Small intestine (tissue), 7 donors: Measurements from ENCODE around the gene SRC. TPM values are rescaled to one million over a fixed set of nuclear protein-coding genes. Genes with fewer than 3 reads are reported as not detected.
"Not testable (repeated sequence)": the region's sequence is repeated elsewhere in the genome, so short reads cannot be mapped to it uniquely, and the experiment has no call there.

ENCODE experiments used
- DNase-seq, 2 donors: peaks; one replicate each; pipeline versions ENCODE4 v3.0.0 to v3.0.0-alpha.2; 2013
- FAIRE-seq: peaks from 2 replicates; lab custom pipeline; 2012; peaks lifted over from hg19 to GRCh38; lab: Jason Lieb, UNC
- H3K27ac ChIP-seq, 3 donors: one replicate each; pipeline ENCODE4 v1.5.1; 2013; ENCODE audit warnings: low read length in 2 of 3, mild to moderate bottlenecking in 2 of 3, control low read depth in 1 of 3, inconsistent platforms in 1 of 3, low read depth in 1 of 3, moderate library complexity in 1 of 3
- H3K27me3 ChIP-seq, 3 donors: one replicate each; pipeline ENCODE4 v1.6.1; 2013; ENCODE audit warnings: low read length in 3 of 3, inconsistent platforms in 1 of 3; ENCODE audit not compliant: control insufficient read depth in 3 of 3, insufficient read depth in 3 of 3
- H3K36me3 ChIP-seq, 3 donors: one replicate each; pipeline ENCODE4 v1.6.1; 2013; ENCODE audit warnings: low read length in 3 of 3, inconsistent platforms in 1 of 3, low read depth in 1 of 3, mild to moderate bottlenecking in 1 of 3, moderate library complexity in 1 of 3; ENCODE audit not compliant: control insufficient read depth in 3 of 3, insufficient read depth in 2 of 3
- H3K4me1 ChIP-seq, 3 donors: one replicate each; pipeline ENCODE4 v1.6.1; 2013; ENCODE audit warnings: low read length in 2 of 3, inconsistent platforms in 1 of 3, low read depth in 1 of 3, mild to moderate bottlenecking in 1 of 3, moderate library complexity in 1 of 3; ENCODE audit not compliant: control insufficient read depth in 3 of 3, insufficient read depth in 2 of 3
- H3K4me3 ChIP-seq, 3 donors: one replicate each; pipeline ENCODE4 v1.5.1; 2013; ENCODE audit warnings: low read length in 3 of 3, control low read depth in 1 of 3, inconsistent platforms in 1 of 3, low read depth in 1 of 3, mild to moderate bottlenecking in 1 of 3, moderate library complexity in 1 of 3
- H3K9me3 ChIP-seq, 2 donors: one replicate each; pipeline ENCODE4 v1.6.1; 2013; ENCODE audit warnings: low read depth in 1 of 2, low read length in 1 of 2; ENCODE audit not compliant: control insufficient read depth in 2 of 2, insufficient read depth in 1 of 2
- WGBS, 3 donors: extraction: QIAGEN DNeasy Blood & Tissue Kit; methylation state at CpG; one replicate each; pipeline ENCODE4 v1.1.7; 2013; 5-methylcytosine and 5-hydroxymethylcytosine counted together
- polyA plus RNA-seq, 4 donors: library from polyadenylated mRNA; stranded (reverse) in 3 of 4; unstranded in 1 of 4; fragments of 200-250 nt in 3 of 4; fragments of 120-200 nt in 1 of 4; gene quantifications; one replicate each; pipeline versions ENCODE4 v1.2.1 to v1.2.3, GENCODE V29; 2013
- donor health status: healthy with polysubstance abuse.
- donor health status: control.
- donor health status: control.
- donor health status: Bipolar disorder and iron deficiency.
- donor health status: healthy.

SRC gene
- polyA plus RNA-seq, 4 donors, result 70.8 to 173 (median 95.3) TPM

GRCh38 chr20:37364013-37364926, 18.3 kb downstream of the SRC start:
- FAIRE-seq (no peak), DNase-seq (no peak)
- no peak overlapping the region for H3K4me3 ChIP-seq
- no peak overlapping the region for H3K27ac ChIP-seq
- peaks cover 0 to 2% of the 10 kb centered on the region in 2 donors for H3K9me3 ChIP-seq
- peaks cover 3 to 78% (median 5%) of the 10 kb centered on the region in 3 donors for H3K36me3 ChIP-seq
- 90 to 93% (median 91%) methylated on average over 21 of the region's 21 CpGs for WGBS, 3 donors
- no peaks in the 10 kb centered on the region for H3K27me3 ChIP-seq
- peaks cover 0 to 11% (median 0%) of the 10 kb centered on the region in 3 donors for H3K4me1 ChIP-seq

- H3K9me3 ChIP-seq, result peaks cover 0 to 2% of the 10 kb centered on the region in 2 donors
- H3K27ac ChIP-seq, result no peak overlapping the region
- H3K4me3 ChIP-seq, result no peak overlapping the region
- peaks cover 0 to 5% (median 0%) of the 10 kb centered on the region in 3 donors for H3K4me1 ChIP-seq
- FAIRE-seq (no peak), DNase-seq (no peak)
- H3K36me3 ChIP-seq, result peaks cover 3 to 75% (median 5%) of the 10 kb centered on the region in 3 donors
- no peaks in the 10 kb centered on the region for H3K27me3 ChIP-seq
- WGBS, 3 donors, result 87 to 98% (median 89%) methylated on average over 3 of the region's 3 CpGs
Measured at GRCh38 chr20:37364927-37365272, 19.0 kb downstream of the SRC start.

- DNase-seq (no peak), FAIRE-seq (no peak)
- Histone ChIP-seq H3K27me3 (no peaks in the 10 kb centered on the region), H3K9me3 (peaks cover 0 to 2% of the 10 kb centered on the region in 2 donors), H3K36me3 (peaks cover 3 to 73% (median 5%) of the 10 kb centered on the region in 3 donors), H3K4me3 (no peak overlapping the region), H3K4me1 (no peaks in the 10 kb centered on the region), H3K27ac (no peak overlapping the region)
- WGBS, 3 donors, result 72 to 82% (median 75%) methylated on average over 6 of the region's 6 CpGs
Measured at GRCh38 chr20:37365760-37366638, 20.1 kb downstream of the SRC start.

DNA sequence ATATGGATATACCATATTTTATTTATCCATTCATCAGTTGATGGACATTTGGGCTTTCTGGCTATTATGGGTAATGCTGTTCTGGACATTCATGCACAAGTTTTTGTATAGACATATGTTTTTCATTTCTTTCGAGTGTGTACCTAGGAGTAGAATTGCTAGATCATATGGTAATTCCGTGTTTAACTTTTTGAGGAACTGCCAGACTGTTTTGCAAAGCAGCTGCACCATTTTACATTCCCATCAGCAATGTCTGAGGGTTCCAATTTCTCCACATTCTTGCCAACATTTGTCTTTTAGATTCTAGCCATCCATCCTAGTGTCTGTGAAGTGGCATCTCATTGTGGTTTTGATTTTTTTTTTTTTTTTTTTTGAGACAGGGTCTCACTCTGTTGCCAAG, 20.8 kb downstream of the SRC start:
- no peak overlapping the region for H3K4me3 ChIP-seq
- H3K36me3 ChIP-seq, result peaks cover 0 to 69% (median 5%) of the 10 kb centered on the region in 3 donors
- no peak for FAIRE-seq
- WGBS, 3 donors, result 48 to 72% (median 58%) methylated on average over 2 of the region's 2 CpGs
- no peaks in the 10 kb centered on the region for H3K27me3 ChIP-seq
- H3K4me1 ChIP-seq, result no peaks in the 10 kb centered on the region
- peaks cover 0 to 2% of the 10 kb centered on the region in 2 donors for H3K9me3 ChIP-seq
- no peak for DNase-seq
- H3K27ac ChIP-seq, result no peak overlapping the region

GRCh38 chr20:37369846-37370245, 23.9 kb downstream of the SRC start:
- DNase-seq (no peak), FAIRE-seq (no peak)
- Histone ChIP-seq H3K36me3 (peaks cover 0 to 53% (median 5%) of the 10 kb centered on the region in 3 donors), H3K9me3 (peaks cover 0 to 2% of the 10 kb centered on the region in 2 donors), H3K27me3 (no peaks in the 10 kb centered on the region), H3K4me1 (no peaks in the 10 kb centered on the region), H3K4me3 (no peak overlapping the region), H3K27ac (no peak overlapping the region)
- WGBS, 3 donors, result 88 to 93% (median 91%) methylated on average over 8 of the region's 8 CpGs

- 85 to 92% (median 89%) methylated on average over 9 of the region's 9 CpGs for WGBS, 3 donors
- FAIRE-seq, H3K4me1 ChIP-seq, H3K9me3 ChIP-seq, H3K27ac ChIP-seq, H3K27me3 ChIP-seq, H3K4me3 ChIP-seq, DNase-seq: not testable (repeated sequence)
- H3K36me3 ChIP-seq, result peaks cover 0 to 62% (median 5%) of the 10 kb centered on the region in 3 donors
Measured at GRCh38 chr20:37371845-37372244, 25.9 kb downstream of the SRC start.

- H3K4me3 ChIP-seq, result no peak overlapping the region
- no peaks in the 10 kb centered on the region for H3K9me3 ChIP-seq
- WGBS, 3 donors, result 69 to 79% (median 75%) methylated on average over 3 of the region's 3 CpGs
- H3K27me3 ChIP-seq, result no peaks in the 10 kb centered on the region
- peaks cover 0 to 62% (median 5%) of the 10 kb centered on the region in 3 donors for H3K36me3 ChIP-seq
- H3K27ac ChIP-seq, result no peak overlapping the region
- peaks cover 0 to 2% (median 0%) of the 10 kb centered on the region in 3 donors for H3K4me1 ChIP-seq
- DNase-seq, result no peak
- no peak for FAIRE-seq
Measured at GRCh38 chr20:37372441-37372840, 26.5 kb downstream of the SRC start.

GRCh38 chr20:37373020-37373598, 27.2 kb downstream of the SRC start:
- Histone ChIP-seq H3K27ac (no peak overlapping the region), H3K36me3 (peaks cover 0 to 57% (median 5%) of the 10 kb centered on the region in 3 donors), H3K4me3 (no peak overlapping the region), H3K27me3 (no peaks in the 10 kb centered on the region), H3K4me1 (peaks cover 0 to 2% (median under 1%) of the 10 kb centered on the region in 3 donors), H3K9me3 (no peaks in the 10 kb centered on the region)
- no peak for DNase-seq
- no peak for FAIRE-seq
- 81 to 90% (median 84%) methylated on average over 10 of the region's 10 CpGs for WGBS, 3 donors
